ENCODE data around the gene KCNJ14. TPM values are rescaled to one million over a fixed set of nuclear protein-coding genes. Genes with fewer than 3 reads are reported as not detected.

KCNJ14 gene
- total RNA-seq, 1 donor from 2014 or later = 3.7 TPM

DNA sequence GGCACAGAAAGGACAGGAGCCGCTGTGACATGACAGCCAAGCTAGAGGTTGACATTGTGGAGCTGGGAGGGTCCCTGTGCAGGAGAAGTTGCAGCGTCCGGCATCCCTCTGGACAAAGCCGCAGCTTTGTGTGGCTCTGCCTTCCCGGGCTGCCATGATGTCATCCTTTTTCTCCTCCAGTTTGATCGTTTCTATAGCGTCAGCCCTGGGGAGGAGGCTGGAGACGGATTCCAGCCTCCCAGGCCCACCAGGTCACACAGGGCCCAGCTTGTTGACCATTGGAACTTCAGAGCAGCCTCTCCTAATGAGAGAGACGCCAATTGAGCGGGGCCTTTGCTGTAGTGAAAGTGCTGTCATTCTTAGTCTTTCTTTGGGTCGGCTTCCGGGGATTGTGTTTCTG lies 3.8 kb upstream of the KCNJ14 start:
- H3K4me1 ChIP-seq = peaks cover 7% of the 10 kb centered on the region
- H3K4me3 ChIP-seq = no peak overlapping the region
- no peaks in the 10 kb centered on the region for H3K27me3 ChIP-seq
- H3K9me3 ChIP-seq = no peaks in the 10 kb centered on the region
- intact Hi-C loops (cut with DNase I) = no loop called here
- no peak for TF ChIP-seq POLR2AphosphoS5 (IDR thresholded peaks at IDR 0.05; ENCODE audit: insufficient read depth in 1 of 2, low read depth in 1 of 2)
- no peak for TF ChIP-seq CTCF (IDR thresholded peaks at IDR 0.05)
- no peak for TF ChIP-seq POLR2A (IDR thresholded peaks at IDR 0.05)
- DNase-seq (ENCODE audit: extremely low spot score in 2 of 2) = no peak
- no peak overlapping the region for H3K27ac ChIP-seq
- H3K36me3 ChIP-seq = peaks cover 3 to 74% of the 10 kb centered on the region in 2 donors

DNA sequence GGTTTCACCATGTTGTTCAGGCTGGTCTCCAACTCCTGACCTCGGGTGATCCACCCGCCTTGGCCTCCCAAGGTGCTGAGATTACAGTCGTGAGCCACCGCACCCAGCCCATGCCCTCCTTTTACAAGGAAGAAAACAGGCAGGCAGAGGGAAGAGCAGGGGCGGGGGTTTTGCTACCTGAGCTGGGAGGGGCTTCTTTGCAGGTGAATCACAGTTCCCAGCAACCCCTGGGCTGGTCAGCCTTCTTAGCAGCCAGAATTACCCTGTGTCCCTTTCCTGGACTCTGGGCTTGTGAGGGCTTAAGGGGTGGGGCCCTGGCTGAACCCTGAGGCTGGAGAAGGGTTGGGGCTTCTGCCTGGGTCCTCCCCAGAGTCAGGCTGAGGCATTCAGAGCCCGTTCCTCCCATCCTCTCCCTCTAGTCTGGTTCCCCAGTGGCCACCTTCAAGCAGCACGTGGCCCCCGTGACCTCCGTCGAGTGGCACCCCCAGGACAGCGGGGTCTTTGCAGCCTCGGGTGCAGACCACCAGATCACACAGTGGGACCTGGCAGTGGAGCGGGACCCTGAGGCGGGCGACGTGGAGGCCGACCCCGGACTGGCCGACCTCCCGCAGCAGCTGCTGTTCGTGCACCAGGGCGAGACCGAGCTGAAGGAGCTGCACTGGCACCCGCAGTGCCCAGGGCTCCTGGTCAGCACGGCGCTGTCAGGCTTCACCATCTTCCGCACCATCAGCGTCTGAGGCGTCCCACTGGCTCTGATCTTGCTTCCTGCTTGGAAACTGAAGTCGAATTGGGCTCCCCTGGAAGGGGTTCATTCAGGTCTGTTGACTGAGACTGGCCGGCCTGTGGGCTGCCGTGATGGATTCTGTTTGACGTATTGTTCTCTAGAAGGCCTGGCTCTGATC lies 2.8 kb upstream of the KCNJ14 start:
- DNase-seq (ENCODE audit: extremely low spot score in 2 of 2) = no peak
- H3K4me1 ChIP-seq = no peaks in the 10 kb centered on the region
- peaks cover 3 to 75% of the 10 kb centered on the region in 2 donors for H3K36me3 ChIP-seq
- H3K4me3 ChIP-seq = no peak overlapping the region
- H3K27ac ChIP-seq = no peak overlapping the region
- no peaks in the 10 kb centered on the region for H3K9me3 ChIP-seq
- intact Hi-C loops (cut with DNase I) = no loop called here
- TF ChIP-seq POLR2A (IDR thresholded peaks at IDR 0.05) = no peak
- no peak for TF ChIP-seq CTCF (IDR thresholded peaks at IDR 0.05)
- TF ChIP-seq POLR2AphosphoS5 (IDR thresholded peaks at IDR 0.05; ENCODE audit: insufficient read depth in 1 of 2, low read depth in 1 of 2) = no peak
- no peaks in the 10 kb centered on the region for H3K27me3 ChIP-seq

GRCh38 chr19:48454150-48454730 lies 1.1 kb upstream of the KCNJ14 start:
- TF ChIP-seq POLR2AphosphoS5 (IDR thresholded peaks at IDR 0.05; ENCODE audit: insufficient read depth in 1 of 2, low read depth in 1 of 2) (no peak), CTCF (IDR thresholded peaks at IDR 0.05) (no peak), POLR2A (IDR thresholded peaks at IDR 0.05) (no peak)
- Histone ChIP-seq H3K9me3 (no peaks in the 10 kb centered on the region), H3K27ac (no peak overlapping the region), H3K4me3 (no peak overlapping the region), H3K36me3 (peaks cover 3 to 62% of the 10 kb centered on the region in 2 donors), H3K4me1 (no peaks in the 10 kb centered on the region), H3K27me3 (no peaks in the 10 kb centered on the region)
- intact Hi-C loops (cut with DNase I) = no loop called here
- no peak for DNase-seq (ENCODE audit: extremely low spot score in 2 of 2)

DNA sequence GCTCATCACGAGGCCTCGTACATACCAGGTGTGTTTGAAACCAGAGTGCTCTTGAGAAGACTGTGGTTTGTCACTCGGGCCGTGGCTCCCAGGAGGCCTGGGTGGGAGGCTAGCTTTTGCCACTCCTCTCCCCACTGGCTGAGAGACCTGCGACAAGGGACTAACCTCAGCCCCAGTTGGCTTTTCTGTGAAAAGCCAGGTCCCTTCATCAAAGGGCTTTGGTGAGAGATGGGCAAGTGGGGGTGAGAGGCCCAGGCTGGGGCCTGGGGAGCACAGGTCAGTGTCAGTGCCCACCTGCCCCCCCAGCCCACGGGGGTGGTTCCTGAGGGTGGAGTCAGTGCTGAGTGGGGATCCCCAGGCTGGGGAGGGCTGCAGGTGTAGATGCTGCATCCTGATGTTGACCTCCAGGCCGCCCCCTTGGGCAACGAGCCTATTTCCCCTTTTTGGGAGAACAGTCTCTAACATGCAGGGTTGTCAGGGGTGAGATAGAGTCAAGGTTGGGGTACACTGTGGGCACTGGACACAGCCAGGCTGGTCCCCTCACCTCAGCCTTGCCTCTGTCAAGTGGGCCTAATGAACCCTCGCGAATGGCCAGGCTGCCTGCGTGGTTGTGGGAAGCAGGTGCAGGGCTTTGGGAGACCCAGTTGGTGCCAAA lies 661 bp downstream of the KCNJ14 start:
- H3K4me3 ChIP-seq = no peak overlapping the region
- intact Hi-C loops (cut with DNase I) = no loop called here
- H3K27me3 ChIP-seq = no peaks in the 10 kb centered on the region
- TF ChIP-seq CTCF (IDR thresholded peaks at IDR 0.05) (no peak), POLR2AphosphoS5 (IDR thresholded peaks at IDR 0.05; ENCODE audit: insufficient read depth in 1 of 2, low read depth in 1 of 2) (no peak), POLR2A (IDR thresholded peaks at IDR 0.05) (no peak)
- H3K36me3 ChIP-seq = peaks cover 0 to 45% of the 10 kb centered on the region in 2 donors
- H3K9me3 ChIP-seq = no peaks in the 10 kb centered on the region
- DNase-seq (ENCODE audit: extremely low spot score in 2 of 2) = no peak
- H3K27ac ChIP-seq = no peak overlapping the region
- no peaks in the 10 kb centered on the region for H3K4me1 ChIP-seq

All from vagina (tissue), 2 donors.